Retinal pigment epithelial cell (primary cell): ENCODE results near the gene EXT2.

ENCODE experiments used
- DNase-seq: peaks from one replicate; pipeline ENCODE4 v3.0.0-alpha.2; 2010; ENCODE audit warnings: low read depth
- H3K4me3 ChIP-seq: 2 replicates; pipeline ENCODE4 v1.5.1; 2011; ENCODE audit warnings: mild to moderate bottlenecking, low read length, control low read depth, moderate library complexity
- TF ChIP-seq, protein P1 (sequence below): conservative IDR thresholded peaks from 2 replicates; pipeline ENCODE4 v1.5.1; 2011; ENCODE audit warnings: low read depth, low read length, control low read depth, inconsistent platforms

Gene EXT2

DNA sequence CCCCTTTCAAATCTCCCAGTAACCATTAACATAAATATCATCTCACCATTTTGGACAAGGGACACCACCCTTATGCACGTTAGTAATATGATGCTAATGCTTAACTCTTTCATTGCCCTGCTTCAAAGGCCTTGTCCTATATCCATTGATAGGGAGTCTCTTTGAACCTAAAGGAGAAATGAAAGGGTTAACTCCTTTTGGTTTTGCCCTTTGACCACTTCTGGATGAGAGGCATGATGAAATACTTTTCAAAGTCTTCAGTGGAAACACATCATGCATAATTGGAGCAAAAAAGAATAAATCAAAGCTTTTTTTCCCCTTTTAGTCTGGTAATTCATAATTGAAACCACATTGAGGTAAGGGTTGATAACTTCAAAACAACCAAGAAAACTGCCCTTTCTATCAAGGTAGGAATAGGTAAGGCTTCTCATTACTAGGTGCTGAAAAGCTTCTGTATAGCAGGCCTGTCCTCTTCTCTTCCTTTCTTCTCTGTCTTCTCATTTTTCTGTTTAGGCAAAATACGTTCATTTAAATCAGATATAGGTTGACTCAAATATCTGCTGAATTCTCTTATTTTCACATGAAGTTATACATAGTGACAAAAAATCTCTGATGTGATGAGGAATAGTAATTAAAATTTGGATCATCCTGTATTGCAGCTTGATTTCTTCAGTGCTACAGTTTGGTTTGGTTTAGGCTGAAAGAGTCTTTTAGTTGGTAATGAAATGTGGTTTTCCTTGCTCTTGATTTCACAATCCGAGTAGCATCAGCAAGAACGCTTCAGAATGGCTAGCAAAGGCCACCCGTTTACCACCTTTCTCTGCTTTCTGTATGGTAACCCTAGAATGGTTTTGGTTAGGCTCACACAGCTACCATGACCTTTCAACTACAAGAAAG, 94.8 kb downstream of the EXT2 start:
- TF ChIP-seq, protein P1, sequence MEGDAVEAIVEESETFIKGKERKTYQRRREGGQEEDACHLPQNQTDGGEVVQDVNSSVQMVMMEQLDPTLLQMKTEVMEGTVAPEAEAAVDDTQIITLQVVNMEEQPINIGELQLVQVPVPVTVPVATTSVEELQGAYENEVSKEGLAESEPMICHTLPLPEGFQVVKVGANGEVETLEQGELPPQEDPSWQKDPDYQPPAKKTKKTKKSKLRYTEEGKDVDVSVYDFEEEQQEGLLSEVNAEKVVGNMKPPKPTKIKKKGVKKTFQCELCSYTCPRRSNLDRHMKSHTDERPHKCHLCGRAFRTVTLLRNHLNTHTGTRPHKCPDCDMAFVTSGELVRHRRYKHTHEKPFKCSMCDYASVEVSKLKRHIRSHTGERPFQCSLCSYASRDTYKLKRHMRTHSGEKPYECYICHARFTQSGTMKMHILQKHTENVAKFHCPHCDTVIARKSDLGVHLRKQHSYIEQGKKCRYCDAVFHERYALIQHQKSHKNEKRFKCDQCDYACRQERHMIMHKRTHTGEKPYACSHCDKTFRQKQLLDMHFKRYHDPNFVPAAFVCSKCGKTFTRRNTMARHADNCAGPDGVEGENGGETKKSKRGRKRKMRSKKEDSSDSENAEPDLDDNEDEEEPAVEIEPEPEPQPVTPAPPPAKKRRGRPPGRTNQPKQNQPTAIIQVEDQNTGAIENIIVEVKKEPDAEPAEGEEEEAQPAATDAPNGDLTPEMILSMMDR: no peak
- no peak for DNase-seq
- no peak overlapping the region for H3K4me3 ChIP-seq

DNA sequence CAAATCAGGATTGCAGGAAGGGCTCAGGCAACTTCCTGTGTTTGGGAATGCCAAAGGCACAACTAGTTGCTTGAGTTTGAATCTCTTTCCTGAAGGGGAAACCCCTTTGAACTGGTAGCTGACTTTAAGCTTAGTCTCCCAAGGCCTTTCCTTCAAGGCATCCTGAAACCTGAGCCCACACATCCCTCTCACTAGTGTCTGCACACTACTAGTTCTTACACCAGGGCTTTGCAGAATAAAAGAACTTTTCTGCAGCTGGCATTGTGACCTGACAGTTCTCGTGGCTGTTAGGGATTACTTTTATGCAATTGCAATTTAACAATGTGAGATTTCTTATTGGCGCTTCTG, 95.4 kb downstream of the EXT2 start:
- DNase-seq: no peak
- TF ChIP-seq, protein P1: no peak
- H3K4me3 ChIP-seq: no peak overlapping the region

DNA sequence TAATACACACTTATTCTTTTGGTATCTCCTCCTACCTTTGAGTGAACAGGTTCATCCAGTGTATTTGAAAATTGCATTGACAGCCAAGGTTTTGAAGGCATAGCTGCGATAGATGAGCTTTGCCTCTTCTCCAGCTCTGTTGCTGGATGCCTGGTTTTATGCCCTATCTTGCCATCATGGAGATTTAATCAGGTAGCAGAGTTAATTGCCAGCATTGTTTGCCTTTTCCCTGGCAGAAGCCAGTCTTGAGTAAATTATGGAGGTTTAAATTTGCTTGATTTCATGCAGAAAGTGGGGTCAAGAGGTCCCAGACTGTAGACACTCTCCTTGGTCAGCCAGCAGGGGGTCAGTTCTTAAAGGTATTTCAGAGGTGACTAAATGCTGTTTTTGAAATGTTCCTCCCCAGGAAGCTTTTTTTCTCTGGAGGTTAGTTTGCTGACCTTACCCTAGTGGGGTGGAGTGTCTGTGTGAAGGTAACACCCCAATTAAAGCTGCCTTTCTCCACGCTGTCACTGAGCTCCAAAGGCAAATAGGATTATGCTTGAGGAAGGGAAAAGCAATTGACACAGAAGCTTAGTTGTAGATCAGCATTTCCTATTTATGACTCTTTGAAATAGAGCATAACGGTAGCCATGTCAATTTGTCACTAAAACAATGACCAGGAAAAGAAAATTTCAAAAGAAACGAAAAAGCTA, 96.0 kb downstream of the EXT2 start:
- TF ChIP-seq, protein P1: peak; percentile 25
- DNase-seq: no peak
- H3K4me3 ChIP-seq: no peak overlapping the region

DNA sequence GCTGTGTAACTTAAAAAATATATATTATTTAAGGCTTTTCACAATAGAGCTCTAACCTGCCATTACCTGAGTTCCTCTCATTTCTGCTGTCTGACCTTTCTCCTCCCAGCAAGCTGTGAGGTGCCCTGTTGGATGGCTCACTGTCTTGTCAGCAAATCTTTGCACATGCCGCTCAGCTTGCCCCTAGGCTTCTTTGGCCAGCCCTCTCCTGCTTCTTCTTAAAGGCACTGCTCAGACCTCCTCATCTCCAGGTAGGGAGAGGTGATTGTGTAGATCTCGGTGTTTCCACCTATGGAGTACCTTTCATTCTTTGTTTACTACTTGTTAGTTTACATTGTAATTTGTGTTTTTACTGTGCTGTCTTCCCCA, 96.5 kb downstream of the EXT2 start:
- no peak for DNase-seq
- H3K4me3 ChIP-seq: no peak overlapping the region
- TF ChIP-seq, protein P1: no peak

DNA sequence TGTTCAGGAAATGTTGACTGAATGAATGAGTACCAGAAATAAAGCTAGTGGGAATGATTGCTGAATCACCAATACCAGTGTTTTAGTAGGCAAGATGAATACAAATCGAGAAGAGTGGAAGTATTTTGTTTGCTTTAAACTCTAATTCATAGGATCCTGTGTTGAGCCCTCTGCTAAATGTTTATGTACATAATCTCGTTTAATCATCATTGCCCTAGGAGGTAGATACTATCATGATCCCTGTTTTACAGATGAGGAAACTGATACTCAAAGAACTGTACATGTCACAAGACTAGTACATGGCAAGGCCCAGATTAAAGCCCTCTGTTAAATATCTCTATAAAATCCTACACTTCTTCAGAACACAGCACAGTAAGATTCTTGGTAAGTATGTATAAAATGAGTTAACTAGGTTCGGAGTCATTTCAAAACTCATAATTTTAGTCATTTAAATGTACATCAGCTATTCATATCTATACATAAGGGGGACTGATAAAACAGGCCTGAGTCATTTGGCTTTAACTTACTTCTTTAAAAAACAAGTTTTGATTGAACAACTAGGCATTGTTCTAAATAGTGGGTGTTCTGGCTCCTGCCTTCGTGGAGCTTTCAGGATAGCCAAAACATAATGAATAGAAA, 97.1 kb downstream of the EXT2 start:
- no peak for DNase-seq
- TF ChIP-seq, protein P1: no peak
- no peak overlapping the region for H3K4me3 ChIP-seq

DNA sequence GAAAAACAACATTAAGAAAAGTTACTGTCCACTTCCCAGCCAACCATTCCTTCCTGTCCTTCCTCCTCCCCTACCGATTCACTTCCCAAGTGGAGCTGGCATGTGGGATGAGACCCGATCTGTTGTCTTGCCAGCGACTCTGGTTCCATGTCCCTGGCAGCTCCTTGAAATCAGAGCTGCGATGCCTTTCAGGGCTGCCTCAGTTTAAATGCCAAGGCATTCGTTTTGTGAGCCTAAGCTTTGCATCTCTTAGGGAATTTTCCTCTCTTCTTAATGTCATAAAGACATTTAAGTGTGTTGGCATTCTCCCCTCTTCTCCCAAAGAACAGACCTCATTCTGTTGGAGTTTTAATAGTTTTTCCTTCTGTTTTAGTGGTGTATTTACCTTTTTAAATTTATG, 98.4 kb downstream of the EXT2 start:
- H3K4me3 ChIP-seq: no peak overlapping the region
- TF ChIP-seq, protein P1: no peak
- no peak for DNase-seq
